ENCODE measurements around the gene FAM184A.

The FAM184A gene

GRCh38 chr6:118953391-118953790 lies 125.1 kb downstream of the FAM184A start:
- DNase-seq (ENCODE audit: low spot score): no peak

GRCh38 chr6:118952683-118953082 lies 125.8 kb downstream of the FAM184A start:
- DNase-seq (ENCODE audit: low spot score): no peak

- DNase-seq (ENCODE audit: low spot score): no peak
Observed at GRCh38 chr6:118945217-118945616, 133.2 kb downstream of the FAM184A start.

GRCh38 chr6:118940770-118941169 lies 137.7 kb downstream of the FAM184A start:
- DNase-seq (ENCODE audit: low spot score): no peak

- DNase-seq (ENCODE audit: low spot score): no peak
Observed at GRCh38 chr6:118939683-118940082, 138.8 kb downstream of the FAM184A start.

- no peak for DNase-seq (ENCODE audit: low spot score)
Observed at GRCh38 chr6:118935978-118936703, 142.3 kb downstream of the FAM184A start.

- no peak for DNase-seq (ENCODE audit: low spot score)
Observed at GRCh38 chr6:118935331-118935668, 143.2 kb downstream of the FAM184A start.

GRCh38 chr6:118934461-118935330 lies 143.8 kb downstream of the FAM184A start, which contains the start of gene MCM9:
Gene MCM9, minus strand, starts transcription at chr6:118935159. Its CDS starts 3,436 bp downstream, at chr6:118931723.
- DNase-seq (ENCODE audit: low spot score): peak; percentile 95

GRCh38 chr6:118933855-118934460 lies 144.5 kb downstream of the FAM184A start:
- no peak for DNase-seq (ENCODE audit: low spot score)

GRCh38 chr6:118932421-118932820 lies 146.0 kb downstream of the FAM184A start:
- DNase-seq (ENCODE audit: low spot score): no peak

GRCh38 chr6:118931436-118931835 lies 147.0 kb downstream of the FAM184A start:
- no peak for DNase-seq (ENCODE audit: low spot score)

- no peak for DNase-seq (ENCODE audit: low spot score)
Observed at GRCh38 chr6:118930680-118931079, 147.8 kb downstream of the FAM184A start.

- DNase-seq (ENCODE audit: low spot score): no peak
Observed at GRCh38 chr6:118923035-118923434, 155.4 kb downstream of the FAM184A start.

- no peak for DNase-seq (ENCODE audit: low spot score)
Observed at GRCh38 chr6:118921084-118921483, 157.4 kb downstream of the FAM184A start.

- no peak for DNase-seq (ENCODE audit: low spot score)
Observed at GRCh38 chr6:118918329-118918725, 160.1 kb downstream of the FAM184A start.

- DNase-seq (ENCODE audit: low spot score): peak; percentile 8
Observed at GRCh38 chr6:118917546-118918328, 160.7 kb downstream of the FAM184A start.

- no peak for DNase-seq (ENCODE audit: low spot score)
Observed at GRCh38 chr6:118914598-118914997, 163.9 kb downstream of the FAM184A start.

- no peak for DNase-seq (ENCODE audit: low spot score)
Observed at GRCh38 chr6:118913161-118913560, 165.3 kb downstream of the FAM184A start.

GRCh38 chr6:118912646-118913045 lies 165.8 kb downstream of the FAM184A start:
- DNase-seq (ENCODE audit: low spot score): no peak

Data from AG08396 (cell line).